HepG2 (cell line): Measurements from ENCODE around the gene FANCL. TPM values are rescaled to one million over a fixed set of nuclear protein-coding genes. Genes with fewer than 3 reads are reported as not detected.
A peak's percentile ranks its signal among the peaks of the same experiment; 100 is the strongest.

Experiments used
- ATF7 ChIP-seq, 2 experiments: fragments of 450-650 bp in 1 of 2; sonication (generic) in 1 of 2; formaldehyde crosslinking in 1 of 2; IDR thresholded peaks; 2 replicates each; pipeline versions ENCODE4 v1.4.0 to v1.6.1; 2016 to 2020; ENCODE audit warnings: antibody characterized with exemption in 1 of 2, mild to moderate bottlenecking in 1 of 2, missing genetic modification reagents in 1 of 2
- CBX5 ChIP-seq: sonication (generic); formaldehyde crosslinking; IDR thresholded peaks from 2 replicates; pipeline ENCODE4 v1.4.0; 2020; ENCODE audit warnings: missing genetic modification reagents, borderline replicate concordance
- GATAD2A ChIP-seq: IDR thresholded peaks from 2 replicates; pipeline ENCODE4 v1.6.1; 2016
- RFX5 ChIP-seq: IDR thresholded peaks from 2 replicates; pipeline ENCODE4 v1.6.1; 2011; ENCODE audit warnings: low read depth, low read length, improper control_type of control experiment
- polyA plus RNA-seq, 8 experiments: library from polyadenylated mRNA; depleted of rRNA in 3 of 8; stranded (reverse) in 7 of 8; unstranded in 1 of 8; fragments of >200 nt; fragmentation: Illumina TruSeq in 4 of 8; extraction: Trizol in 4 of 8; gene quantifications; 2 replicates each; pipeline versions ENCODE4 v1.2.1 to v1.2.3, GENCODE V29; 2011 to 2016; ENCODE audit warnings: low read depth in 4 of 8, missing spikeins in 1 of 8, mixed read lengths in 1 of 8; ENCODE audit not compliant: insufficient read depth in 1 of 8
- total RNA-seq, 5 experiments: library from RNA; depleted of rRNA; stranded (reverse); fragments of >200 nt; fragmentation: Illumina TruSeq; extraction: Trizol; gene quantifications; 2 replicates each; pipeline ENCODE4 v1.2.3, GENCODE V29; 2016; ENCODE audit warnings: low read depth in 1 of 5
- TF ChIP-seq, protein P1 (sequence below), 2 experiments: sonication (generic) in 1 of 2; formaldehyde crosslinking in 1 of 2; IDR thresholded peaks; 2 replicates each; pipeline versions ENCODE4 v1.6.1 to v1.9.0; 2014 to 2022; ENCODE audit warnings: antibody characterized with exemption in 1 of 2, borderline replicate concordance in 1 of 2, inconsistent platforms in 1 of 2, low read depth in 1 of 2, missing genetic modification reagents in 1 of 2
- TF ChIP-seq, protein P2 (sequence below): sonication (generic); formaldehyde crosslinking; IDR thresholded peaks from 2 replicates; pipeline ENCODE4 v1.5.0; 2020; ENCODE audit warnings: mild to moderate bottlenecking, missing genetic modification reagents, borderline replicate concordance
- TF ChIP-seq, protein P3 (sequence below): sonication (generic); formaldehyde crosslinking; IDR thresholded peaks from 2 replicates; pipeline ENCODE4 v1.4.0; 2020; ENCODE audit warnings: missing genetic modification reagents, borderline replicate concordance

FANCL gene
- total and polyA plus RNA-seq, 2 of the 13 experiments (the other 11 are each of a cell fraction or from before 2014, with no cell fraction given), result 40.7 to 66.8 TPM

DNA sequence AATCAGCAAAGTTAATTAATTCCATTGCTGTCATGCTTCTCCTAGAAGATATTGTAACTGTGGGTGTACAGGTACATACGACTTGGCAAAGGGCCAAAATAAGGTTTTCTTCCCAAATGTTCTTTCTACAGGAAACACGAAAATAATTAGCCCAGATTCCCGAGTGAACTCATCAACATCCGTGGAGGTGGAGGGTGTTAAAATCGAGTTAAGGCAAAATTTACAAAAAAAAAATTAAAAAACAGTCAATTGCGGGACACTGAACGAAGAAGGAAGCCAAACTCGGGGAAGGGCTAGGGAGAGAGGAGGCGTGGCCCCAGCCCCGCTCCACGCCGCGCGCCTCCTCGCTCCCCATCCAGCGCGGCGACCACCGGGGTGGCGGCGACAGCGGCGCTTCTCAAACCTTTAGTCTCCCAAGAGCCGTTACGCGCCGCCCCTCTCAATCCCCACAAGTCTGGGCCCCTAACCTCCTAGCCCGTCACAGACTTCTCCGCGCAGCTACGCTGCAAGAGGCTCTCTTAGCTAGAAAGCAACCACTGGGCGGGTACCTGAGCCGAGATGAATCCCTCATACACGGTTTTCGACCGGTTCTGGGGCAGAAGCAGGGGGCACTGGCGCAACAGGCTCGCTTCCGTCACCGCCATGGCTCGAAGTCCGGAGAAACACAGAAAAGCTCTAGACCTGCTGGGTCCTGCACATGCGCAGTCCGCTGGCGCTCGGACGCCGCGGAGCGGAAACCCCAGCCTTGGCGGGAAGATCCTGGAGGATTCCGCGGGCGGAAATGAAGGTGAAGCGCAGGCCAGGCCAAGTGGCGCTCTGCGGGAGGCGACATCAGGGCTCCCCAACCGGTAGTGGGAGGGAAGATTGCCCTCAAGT, at the start of gene FANCL (continued):
- TF ChIP-seq, protein P1, sequence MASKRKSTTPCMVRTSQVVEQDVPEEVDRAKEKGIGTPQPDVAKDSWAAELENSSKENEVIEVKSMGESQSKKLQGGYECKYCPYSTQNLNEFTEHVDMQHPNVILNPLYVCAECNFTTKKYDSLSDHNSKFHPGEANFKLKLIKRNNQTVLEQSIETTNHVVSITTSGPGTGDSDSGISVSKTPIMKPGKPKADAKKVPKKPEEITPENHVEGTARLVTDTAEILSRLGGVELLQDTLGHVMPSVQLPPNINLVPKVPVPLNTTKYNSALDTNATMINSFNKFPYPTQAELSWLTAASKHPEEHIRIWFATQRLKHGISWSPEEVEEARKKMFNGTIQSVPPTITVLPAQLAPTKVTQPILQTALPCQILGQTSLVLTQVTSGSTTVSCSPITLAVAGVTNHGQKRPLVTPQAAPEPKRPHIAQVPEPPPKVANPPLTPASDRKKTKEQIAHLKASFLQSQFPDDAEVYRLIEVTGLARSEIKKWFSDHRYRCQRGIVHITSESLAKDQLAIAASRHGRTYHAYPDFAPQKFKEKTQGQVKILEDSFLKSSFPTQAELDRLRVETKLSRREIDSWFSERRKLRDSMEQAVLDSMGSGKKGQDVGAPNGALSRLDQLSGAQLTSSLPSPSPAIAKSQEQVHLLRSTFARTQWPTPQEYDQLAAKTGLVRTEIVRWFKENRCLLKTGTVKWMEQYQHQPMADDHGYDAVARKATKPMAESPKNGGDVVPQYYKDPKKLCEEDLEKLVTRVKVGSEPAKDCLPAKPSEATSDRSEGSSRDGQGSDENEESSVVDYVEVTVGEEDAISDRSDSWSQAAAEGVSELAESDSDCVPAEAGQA (IDR thresholded peaks at IDR 0.05; ENCODE audit: low read depth), result no peak
- TF ChIP-seq, protein P1 (CRISPR knock-in tag; IDR thresholded peaks at IDR 0.05; ENCODE audit: borderline replicate concordance), result peak; percentile 61; the same call in 1 of the 2 replicates
- TF ChIP-seq, protein P2, sequence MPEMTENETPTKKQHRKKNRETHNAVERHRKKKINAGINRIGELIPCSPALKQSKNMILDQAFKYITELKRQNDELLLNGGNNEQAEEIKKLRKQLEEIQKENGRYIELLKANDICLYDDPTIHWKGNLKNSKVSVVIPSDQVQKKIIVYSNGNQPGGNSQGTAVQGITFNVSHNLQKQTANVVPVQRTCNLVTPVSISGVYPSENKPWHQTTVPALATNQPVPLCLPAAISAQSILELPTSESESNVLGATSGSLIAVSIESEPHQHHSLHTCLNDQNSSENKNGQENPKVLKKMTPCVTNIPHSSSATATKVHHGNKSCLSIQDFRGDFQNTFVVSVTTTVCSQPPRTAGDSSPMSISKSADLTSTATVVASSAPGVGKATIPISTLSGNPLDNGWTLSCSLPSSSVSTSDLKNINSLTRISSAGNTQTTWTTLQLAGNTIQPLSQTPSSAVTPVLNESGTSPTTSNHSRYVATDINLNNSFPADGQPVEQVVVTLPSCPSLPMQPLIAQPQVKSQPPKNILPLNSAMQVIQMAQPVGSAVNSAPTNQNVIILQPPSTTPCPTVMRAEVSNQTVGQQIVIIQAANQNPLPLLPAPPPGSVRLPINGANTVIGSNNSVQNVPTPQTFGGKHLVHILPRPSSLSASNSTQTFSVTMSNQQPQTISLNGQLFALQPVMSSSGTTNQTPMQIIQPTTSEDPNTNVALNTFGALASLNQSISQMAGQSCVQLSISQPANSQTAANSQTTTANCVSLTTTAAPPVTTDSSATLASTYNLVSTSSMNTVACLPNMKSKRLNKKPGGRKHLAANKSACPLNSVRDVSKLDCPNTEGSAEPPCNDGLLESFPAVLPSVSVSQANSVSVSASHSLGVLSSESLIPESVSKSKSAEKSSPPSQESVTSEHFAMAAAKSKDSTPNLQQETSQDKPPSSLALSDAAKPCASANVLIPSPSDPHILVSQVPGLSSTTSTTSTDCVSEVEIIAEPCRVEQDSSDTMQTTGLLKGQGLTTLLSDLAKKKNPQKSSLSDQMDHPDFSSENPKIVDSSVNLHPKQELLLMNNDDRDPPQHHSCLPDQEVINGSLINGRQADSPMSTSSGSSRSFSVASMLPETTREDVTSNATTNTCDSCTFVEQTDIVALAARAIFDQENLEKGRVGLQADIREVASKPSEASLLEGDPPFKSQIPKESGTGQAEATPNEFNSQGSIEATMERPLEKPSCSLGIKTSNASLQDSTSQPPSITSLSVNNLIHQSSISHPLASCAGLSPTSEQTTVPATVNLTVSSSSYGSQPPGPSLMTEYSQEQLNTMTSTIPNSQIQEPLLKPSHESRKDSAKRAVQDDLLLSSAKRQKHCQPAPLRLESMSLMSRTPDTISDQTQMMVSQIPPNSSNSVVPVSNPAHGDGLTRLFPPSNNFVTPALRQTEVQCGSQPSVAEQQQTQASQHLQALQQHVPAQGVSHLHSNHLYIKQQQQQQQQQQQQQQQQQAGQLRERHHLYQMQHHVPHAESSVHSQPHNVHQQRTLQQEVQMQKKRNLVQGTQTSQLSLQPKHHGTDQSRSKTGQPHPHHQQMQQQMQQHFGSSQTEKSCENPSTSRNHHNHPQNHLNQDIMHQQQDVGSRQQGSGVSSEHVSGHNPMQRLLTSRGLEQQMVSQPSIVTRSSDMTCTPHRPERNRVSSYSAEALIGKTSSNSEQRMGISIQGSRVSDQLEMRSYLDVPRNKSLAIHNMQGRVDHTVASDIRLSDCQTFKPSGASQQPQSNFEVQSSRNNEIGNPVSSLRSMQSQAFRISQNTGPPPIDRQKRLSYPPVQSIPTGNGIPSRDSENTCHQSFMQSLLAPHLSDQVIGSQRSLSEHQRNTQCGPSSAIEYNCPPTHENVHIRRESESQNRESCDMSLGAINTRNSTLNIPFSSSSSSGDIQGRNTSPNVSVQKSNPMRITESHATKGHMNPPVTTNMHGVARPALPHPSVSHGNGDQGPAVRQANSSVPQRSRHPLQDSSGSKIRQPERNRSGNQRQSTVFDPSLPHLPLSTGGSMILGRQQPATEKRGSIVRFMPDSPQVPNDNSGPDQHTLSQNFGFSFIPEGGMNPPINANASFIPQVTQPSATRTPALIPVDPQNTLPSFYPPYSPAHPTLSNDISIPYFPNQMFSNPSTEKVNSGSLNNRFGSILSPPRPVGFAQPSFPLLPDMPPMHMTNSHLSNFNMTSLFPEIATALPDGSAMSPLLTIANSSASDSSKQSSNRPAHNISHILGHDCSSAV (CRISPR knock-in tag), result no peak
- no peak for TF ChIP-seq RFX5
- TF ChIP-seq, protein P3, sequence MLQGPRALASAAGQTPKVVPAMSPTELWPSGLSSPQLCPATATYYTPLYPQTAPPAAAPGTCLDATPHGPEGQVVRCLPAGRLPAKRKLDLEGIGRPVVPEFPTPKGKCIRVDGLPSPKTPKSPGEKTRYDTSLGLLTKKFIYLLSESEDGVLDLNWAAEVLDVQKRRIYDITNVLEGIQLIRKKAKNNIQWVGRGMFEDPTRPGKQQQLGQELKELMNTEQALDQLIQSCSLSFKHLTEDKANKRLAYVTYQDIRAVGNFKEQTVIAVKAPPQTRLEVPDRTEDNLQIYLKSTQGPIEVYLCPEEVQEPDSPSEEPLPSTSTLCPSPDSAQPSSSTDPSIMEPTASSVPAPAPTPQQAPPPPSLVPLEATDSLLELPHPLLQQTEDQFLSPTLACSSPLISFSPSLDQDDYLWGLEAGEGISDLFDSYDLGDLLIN (CRISPR knock-in tag), result peak; percentile 92; the same call in 1 of the 2 replicates
- TF ChIP-seq ATF7 (IDR thresholded peaks at IDR 0.05), result no peak
- 0 out of 2 replicates have a peak, but pooled peaks have one; percentile 22 for TF ChIP-seq ATF7 (CRISPR knock-in tag; IDR thresholded peaks at IDR 0.05)
- TF ChIP-seq GATAD2A, result peak; percentile 69
- peak; percentile 92; the same call in 1 of the 2 replicates for TF ChIP-seq CBX5 (CRISPR knock-in tag)
